A549 (cell line): ENCODE data around the gene KCNIP3. TPM values are rescaled to one million over a fixed set of nuclear protein-coding genes. Genes with fewer than 3 reads are reported as not detected.

ENCODE experiments used
- ATAC-seq, 2 experiments: fragments of 200-7000 bp in 1 of 2; fragments of >200 bp in 1 of 2; cut with Nextera tagmentation in 1 of 2; cut with Tn5 transposase in 1 of 2; 3 replicates each; pipeline versions ENCODE4 v1.8.0 to v1.9.1; 2018 to 2020; ENCODE audit warnings: mild to moderate bottlenecking in 1 of 2, moderate library complexity in 1 of 2
- CTCF ChIA-PET: fragments of 300-600 bp; sonication (Branson Sonifier 250); formaldehyde crosslinking; extraction: SDS; loops from one replicate; lab custom pipeline; 2021; ENCODE audit warnings: antibody characterized with exemption, inconsistent platforms; lab: Yijun Ruan, JAX
- POLR2A ChIA-PET: fragments of 350-600 bp; formaldehyde crosslinking; extraction: SDS; loops from one replicate; lab custom pipeline; 2021; ENCODE audit warnings: antibody characterized with exemption, inconsistent platforms; lab: Yijun Ruan, JAX
- DNase-seq, 2 experiments: peaks; one replicate each; pipeline versions ENCODE4 v3.0.0 to v3.0.0-alpha.2; 2011 to 2016; ENCODE audit warnings: low read depth in 1 of 2, low spot score in 1 of 2
- FAIRE-seq: peaks from 2 replicates; lab custom pipeline; 2011; peaks lifted over from hg19 to GRCh38; lab: Jason Lieb, UNC
- H3K27ac ChIP-seq, 2 experiments: fragments of >200 bp; sonication (Bioruptor Twin); formaldehyde crosslinking; 3 replicates each; pipeline ENCODE4 v1.5.1; 2016 to 2017
- H3K4me1 ChIP-seq: fragments of >200 bp; sonication (Bioruptor Twin); formaldehyde crosslinking; 3 replicates; pipeline ENCODE4 v1.6.1; 2016
- H3K4me2 ChIP-seq: fragments of >200 bp; sonication (Bioruptor Twin); formaldehyde crosslinking; 3 replicates; pipeline ENCODE4 v1.6.1; 2016
- H3K4me3 ChIP-seq: fragments of >200 bp; sonication (Bioruptor Twin); formaldehyde crosslinking; 3 replicates; pipeline ENCODE4 v1.5.1; 2016
- H3K9me3 ChIP-seq: fragments of >200 bp; sonication (Bioruptor Twin); formaldehyde crosslinking; 3 replicates; pipeline ENCODE4 v1.6.1; 2016
- CBX8 ChIP-seq: fragments of 200-600 bp; sonication (generic); IDR thresholded peaks from 2 replicates; pipeline ENCODE4 v1.6.1; 2016
- EHF ChIP-seq: fragments of 250-450 bp; sonication (Bioruptor Pico); IDR thresholded peaks from 2 replicates; pipeline ENCODE4 v1.5.0; 2020; ENCODE audit warnings: mild to moderate bottlenecking
- EP300 ChIP-seq, 2 experiments: fragments of >200 bp; sonication (Bioruptor Twin); formaldehyde crosslinking; IDR thresholded peaks; 2 replicates in 1 of 2; 3 replicates in 1 of 2; pipeline ENCODE4 v1.6.1; 2016 to 2017
- HOXA7 ChIP-seq: fragments of 250-450 bp; sonication (Bioruptor Pico); IDR thresholded peaks from 2 replicates; pipeline ENCODE4 v1.5.0; 2020; ENCODE audit warnings: mild to moderate bottlenecking, moderate library complexity
- HOXB5 ChIP-seq: fragments of 250-450 bp; sonication (Bioruptor Pico); IDR thresholded peaks from 2 replicates; pipeline ENCODE4 v1.5.0; 2020; ENCODE audit warnings: mild to moderate bottlenecking, moderate library complexity
- JUN ChIP-seq, 2 experiments: fragments of >200 bp; sonication (Bioruptor Twin); formaldehyde crosslinking; IDR thresholded peaks; 2 replicates in 1 of 2; 3 replicates in 1 of 2; pipeline ENCODE4 v1.6.1; 2016 to 2017
- JUNB ChIP-seq: fragments of >200 bp; sonication (Bioruptor Twin); formaldehyde crosslinking; IDR thresholded peaks from 2 replicates; pipeline ENCODE4 v1.6.1; 2016
- KDM5A ChIP-seq: fragments of 200-600 bp; sonication (generic); IDR thresholded peaks from 2 replicates; pipeline ENCODE4 v1.6.1; 2016; ENCODE audit warnings: antibody characterized with exemption, mild to moderate bottlenecking
- MAFK ChIP-seq: fragments of 450-650 bp; IDR thresholded peaks from 2 replicates; pipeline ENCODE4 v1.6.1; 2014; ENCODE audit not compliant: partially characterized antibody
- NPAS2 ChIP-seq: fragments of 250-450 bp; sonication (Bioruptor Pico); IDR thresholded peaks from 2 replicates; pipeline ENCODE4 v1.8.0; 2022; ENCODE audit warnings: mild to moderate bottlenecking, moderate library complexity, borderline replicate concordance
- NR3C1 ChIP-seq: fragments of >200 bp; sonication (Bioruptor Twin); formaldehyde crosslinking; IDR thresholded peaks from 3 replicates; pipeline ENCODE4 v1.6.1; 2017
- PHF8 ChIP-seq: fragments of 200-600 bp; sonication (generic); IDR thresholded peaks from 2 replicates; pipeline ENCODE4 v1.6.1; 2016; ENCODE audit warnings: low read depth, mild to moderate bottlenecking, antibody characterized with exemption, moderate library complexity, borderline replicate concordance
- TP53 ChIP-seq: fragments of 250-450 bp; sonication (Bioruptor Pico); IDR thresholded peaks from 2 replicates; pipeline ENCODE4 v1.5.0; 2021; ENCODE audit warnings: mild to moderate bottlenecking, moderate library complexity
- ZC3H11A ChIP-seq: fragments of 450-650 bp; IDR thresholded peaks from 2 replicates; pipeline ENCODE4 v1.6.1; 2014; ENCODE audit warnings: antibody characterized with exemption, mild to moderate bottlenecking
- ZSCAN20 ChIP-seq: fragments of 250-450 bp; sonication (Bioruptor Pico); IDR thresholded peaks from 2 replicates; pipeline ENCODE4 v1.8.0; 2022; ENCODE audit warnings: mild to moderate bottlenecking, moderate library complexity
- WGBS: methylation state at CpG from one replicate; pipeline ENCODE4 v1.1.6; 2017; ENCODE audit errors: missing lambda C conversion rate; 5-methylcytosine and 5-hydroxymethylcytosine counted together
- polyA plus RNA-seq, 4 experiments: library from polyadenylated mRNA; depleted of rRNA in 3 of 4; stranded (reverse); fragments of >200 nt; fragmentation: RNase III in 1 of 4; extraction: RNeasy Plus Mini Kit Qiagen cat#74134 plus additional on column Dnase treatment in 1 of 4; gene quantifications; 2 replicates in 3 of 4; 3 replicates in 1 of 4; pipeline ENCODE4 v1.2.3, GENCODE V29; 2011 to 2017
- TF ChIP-seq, protein P1 (sequence below): fragments of >200 bp; sonication (Bioruptor Twin); formaldehyde crosslinking; IDR thresholded peaks from 3 replicates; pipeline ENCODE4 v1.5.1; 2016
- TF ChIP-seq, protein P2 (sequence below): fragments of 250-450 bp; sonication (Bioruptor Pico); IDR thresholded peaks from 2 replicates; pipeline ENCODE4 v1.5.0; 2021; ENCODE audit warnings: mild to moderate bottlenecking, moderate library complexity, borderline replicate concordance

The KCNIP3 gene
- polyA plus RNA-seq, 2 of the 4 experiments (the other 2 are of a cell fraction), result 0.13 to 0.84 TPM

- WGBS, result 53% methylated on average over 8 of the region's 8 CpGs
- Histone ChIP-seq H3K27ac (no peak overlapping the region), H3K4me1 (no peaks in the 10 kb centered on the region), H3K4me3 (no peak overlapping the region), H3K4me2 (no peak overlapping the region), H3K9me3 (no peaks in the 10 kb centered on the region)
- CTCF ChIA-PET, result interaction anchor here (1.4 to 2.1 kb wide), 2 partner anchors 9 to 21 kb away, joined by 6 to 8 read pairs; partner anchors contain the start of gene FAHD2A
- POLR2A ChIA-PET, result no interaction called here
- ATAC-seq (no peak), FAIRE-seq (no peak), DNase-seq (no peak)
- TF ChIP-seq ZSCAN20 (CRISPR knock-in tag), result no peak
These were observed 95.7 kb downstream of the KCNIP3 start for GRCh38 chr2:95392730-95393455.

DNA sequence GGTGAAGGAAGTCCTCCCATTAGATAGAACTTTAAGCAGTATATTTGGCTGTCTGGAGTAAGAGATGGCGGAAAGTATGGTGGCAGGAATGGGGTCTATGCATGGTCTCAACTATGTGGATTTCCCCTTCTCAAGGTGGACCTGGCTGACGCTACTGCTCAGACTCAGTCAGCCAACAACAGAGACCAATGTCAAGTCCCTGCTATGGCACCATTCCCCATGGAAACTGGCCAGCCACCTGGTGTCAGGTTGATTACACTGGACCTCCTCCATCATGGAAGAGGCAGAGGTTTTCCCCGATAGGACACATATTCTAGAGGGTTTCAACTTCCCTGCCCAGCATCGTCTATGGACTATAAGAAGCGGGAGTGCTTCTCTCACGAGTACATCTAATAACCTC is 96.8 kb downstream of the KCNIP3 start:
- Histone ChIP-seq H3K4me2 (no peak overlapping the region), H3K4me1 (no peaks in the 10 kb centered on the region), H3K27ac (no peak overlapping the region), H3K4me3 (no peak overlapping the region), H3K9me3 (no peaks in the 10 kb centered on the region)
- no peak for TF ChIP-seq EHF (CRISPR knock-in tag)
- TF ChIP-seq HOXB5 (CRISPR knock-in tag), result no peak
- TF ChIP-seq EP300 (IDR thresholded peaks at IDR 0.05), result no peak
- no peak for TF ChIP-seq JUN (IDR thresholded peaks at IDR 0.05)
- no peak for TF ChIP-seq CBX8
- TF ChIP-seq, protein P1, sequence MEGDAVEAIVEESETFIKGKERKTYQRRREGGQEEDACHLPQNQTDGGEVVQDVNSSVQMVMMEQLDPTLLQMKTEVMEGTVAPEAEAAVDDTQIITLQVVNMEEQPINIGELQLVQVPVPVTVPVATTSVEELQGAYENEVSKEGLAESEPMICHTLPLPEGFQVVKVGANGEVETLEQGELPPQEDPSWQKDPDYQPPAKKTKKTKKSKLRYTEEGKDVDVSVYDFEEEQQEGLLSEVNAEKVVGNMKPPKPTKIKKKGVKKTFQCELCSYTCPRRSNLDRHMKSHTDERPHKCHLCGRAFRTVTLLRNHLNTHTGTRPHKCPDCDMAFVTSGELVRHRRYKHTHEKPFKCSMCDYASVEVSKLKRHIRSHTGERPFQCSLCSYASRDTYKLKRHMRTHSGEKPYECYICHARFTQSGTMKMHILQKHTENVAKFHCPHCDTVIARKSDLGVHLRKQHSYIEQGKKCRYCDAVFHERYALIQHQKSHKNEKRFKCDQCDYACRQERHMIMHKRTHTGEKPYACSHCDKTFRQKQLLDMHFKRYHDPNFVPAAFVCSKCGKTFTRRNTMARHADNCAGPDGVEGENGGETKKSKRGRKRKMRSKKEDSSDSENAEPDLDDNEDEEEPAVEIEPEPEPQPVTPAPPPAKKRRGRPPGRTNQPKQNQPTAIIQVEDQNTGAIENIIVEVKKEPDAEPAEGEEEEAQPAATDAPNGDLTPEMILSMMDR, result no peak
- no peak for TF ChIP-seq JUNB
- TF ChIP-seq TP53 (CRISPR knock-in tag), result no peak
- TF ChIP-seq ZC3H11A, result no peak
- TF ChIP-seq NPAS2 (CRISPR knock-in tag), result no peak
- TF ChIP-seq HOXA7 (CRISPR knock-in tag), result no peak
- TF ChIP-seq, protein P2, sequence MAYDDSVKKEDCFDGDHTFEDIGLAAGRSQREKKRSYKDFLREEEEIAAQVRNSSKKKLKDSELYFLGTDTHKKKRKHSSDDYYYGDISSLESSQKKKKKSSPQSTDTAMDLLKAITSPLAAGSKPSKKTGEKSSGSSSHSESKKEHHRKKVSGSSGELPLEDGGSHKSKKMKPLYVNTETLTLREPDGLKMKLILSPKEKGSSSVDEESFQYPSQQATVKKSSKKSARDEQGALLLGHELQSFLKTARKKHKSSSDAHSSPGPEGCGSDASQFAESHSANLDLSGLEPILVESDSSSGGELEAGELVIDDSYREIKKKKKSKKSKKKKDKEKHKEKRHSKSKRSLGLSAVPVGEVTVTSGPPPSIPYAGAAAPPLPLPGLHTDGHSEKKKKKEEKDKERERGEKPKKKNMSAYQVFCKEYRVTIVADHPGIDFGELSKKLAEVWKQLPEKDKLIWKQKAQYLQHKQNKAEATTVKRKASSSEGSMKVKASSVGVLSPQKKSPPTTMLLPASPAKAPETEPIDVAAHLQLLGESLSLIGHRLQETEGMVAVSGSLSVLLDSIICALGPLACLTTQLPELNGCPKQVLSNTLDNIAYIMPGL (CRISPR knock-in tag), result no peak
- TF ChIP-seq KDM5A, result no peak
- TF ChIP-seq PHF8, result no peak
- ATAC-seq (no peak), DNase-seq (no peak), FAIRE-seq (no peak)
- CTCF ChIA-PET, result interaction anchor here (1.4 to 2.1 kb wide), 2 partner anchors 8 to 20 kb away, joined by 6 to 8 read pairs; partner anchors contain the start of gene FAHD2A
- WGBS, result 78% methylated on average over 6 of the region's 6 CpGs
- POLR2A ChIA-PET, result no interaction called here

DNA sequence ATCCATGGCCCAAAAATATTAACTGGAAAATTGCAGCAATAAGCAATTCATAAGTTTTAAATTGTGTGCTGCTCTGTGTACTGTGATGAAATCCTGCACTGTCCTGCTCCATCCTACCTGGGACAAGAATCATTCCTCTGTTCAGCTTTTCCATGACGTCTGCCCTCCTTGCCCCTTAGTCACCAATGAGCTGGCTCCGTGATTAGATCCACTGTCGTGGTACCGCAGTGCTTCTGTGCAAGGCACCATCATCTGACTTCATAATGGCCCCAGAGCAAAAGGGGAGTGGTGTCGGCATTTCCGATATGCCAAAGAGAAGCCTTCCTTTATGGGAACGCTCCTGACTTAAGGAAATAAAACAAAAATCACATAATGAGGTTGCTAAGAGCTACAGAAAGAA is 101.9 kb downstream of the KCNIP3 start:
- DNase-seq, result no peak
- Histone ChIP-seq H3K4me1 (peaks cover 8% of the 10 kb centered on the region; the same call in 1 of the 3 replicates), H3K27ac (no peak overlapping the region), H3K4me2 (no peak overlapping the region), H3K4me3 (no peak overlapping the region), H3K9me3 (no peaks in the 10 kb centered on the region)
- no peak for ATAC-seq
- FAIRE-seq, result no peak
- TF ChIP-seq MAFK (no peak), TP53 (CRISPR knock-in tag) (no peak), NR3C1 (no peak), PHF8 (no peak)
- WGBS, result 80% methylated on average over 7 of the region's 7 CpGs
- ChIA-PET POLR2A (no interaction called here), CTCF (interaction anchor here (0.6 to 1.7 kb wide), 3 partner anchors 10 to 53 kb away, joined by 3 to 7 read pairs (median 5); no protein-coding TSS in a partner anchor)
